ENCODE measurements around the gene CEP135.

Gene CEP135, protein sequence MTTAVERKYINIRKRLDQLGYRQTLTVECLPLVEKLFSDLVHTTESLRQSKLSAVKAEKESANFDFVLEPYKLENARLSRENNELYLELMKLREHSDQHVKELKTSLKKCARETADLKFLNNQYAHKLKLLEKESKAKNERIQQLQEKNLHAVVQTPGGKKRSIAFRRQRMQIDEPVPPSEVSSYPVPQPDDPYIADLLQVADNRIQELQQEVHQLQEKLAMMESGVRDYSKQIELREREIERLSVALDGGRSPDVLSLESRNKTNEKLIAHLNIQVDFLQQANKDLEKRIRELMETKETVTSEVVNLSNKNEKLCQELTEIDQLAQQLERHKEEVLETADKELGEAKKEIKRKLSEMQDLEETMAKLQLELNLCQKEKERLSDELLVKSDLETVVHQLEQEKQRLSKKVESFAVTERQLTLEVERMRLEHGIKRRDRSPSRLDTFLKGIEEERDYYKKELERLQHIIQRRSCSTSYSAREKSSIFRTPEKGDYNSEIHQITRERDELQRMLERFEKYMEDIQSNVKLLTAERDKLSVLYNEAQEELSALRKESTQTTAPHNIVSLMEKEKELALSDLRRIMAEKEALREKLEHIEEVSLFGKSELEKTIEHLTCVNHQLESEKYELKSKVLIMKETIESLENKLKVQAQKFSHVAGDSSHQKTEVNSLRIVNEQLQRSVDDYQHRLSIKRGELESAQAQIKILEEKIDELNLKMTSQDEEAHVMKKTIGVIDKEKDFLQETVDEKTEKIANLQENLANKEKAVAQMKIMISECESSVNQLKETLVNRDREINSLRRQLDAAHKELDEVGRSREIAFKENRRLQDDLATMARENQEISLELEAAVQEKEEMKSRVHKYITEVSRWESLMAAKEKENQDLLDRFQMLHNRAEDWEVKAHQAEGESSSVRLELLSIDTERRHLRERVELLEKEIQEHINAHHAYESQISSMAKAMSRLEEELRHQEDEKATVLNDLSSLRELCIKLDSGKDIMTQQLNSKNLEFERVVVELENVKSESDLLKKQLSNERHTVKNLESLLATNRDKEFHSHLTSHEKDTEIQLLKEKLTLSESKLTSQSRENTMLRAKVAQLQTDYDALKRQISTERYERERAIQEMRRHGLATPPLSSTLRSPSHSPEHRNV

DNA sequence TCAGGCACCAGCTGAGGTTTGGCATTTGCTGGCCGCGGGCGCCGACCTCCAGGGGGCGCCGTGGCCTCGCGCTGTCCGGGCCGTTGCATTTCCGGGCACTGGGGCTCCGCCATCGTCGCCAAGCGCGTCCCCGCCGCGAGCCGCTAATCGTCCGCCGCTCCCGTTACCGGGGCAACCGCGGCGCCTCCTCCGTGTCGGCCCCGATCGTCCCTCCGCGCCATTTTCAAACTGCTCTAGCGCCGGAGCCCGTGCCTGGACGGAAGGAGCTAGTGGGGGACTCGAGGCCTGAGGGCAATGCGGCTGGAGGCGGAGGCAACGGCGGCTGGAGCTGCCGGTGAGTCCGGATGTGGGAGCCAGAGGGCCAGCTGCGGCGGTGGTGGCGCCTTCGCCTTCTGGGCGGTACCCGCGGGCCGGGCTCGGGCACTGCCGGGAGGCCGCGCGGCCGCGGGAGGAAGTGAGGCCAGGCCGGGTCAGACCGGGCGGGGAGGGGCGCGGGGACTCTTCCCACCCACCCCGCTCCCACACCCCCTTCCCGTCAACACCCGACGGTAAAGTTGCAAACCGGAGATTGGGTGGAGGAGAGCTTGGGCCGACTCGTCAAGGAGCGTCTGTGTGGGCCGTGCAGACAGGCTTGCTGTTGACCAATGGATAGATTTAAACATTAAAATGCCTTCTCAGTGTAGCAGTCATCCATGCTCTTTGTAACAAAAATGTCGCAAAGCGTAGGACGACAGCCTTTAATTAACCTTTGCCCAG, at the start of gene CEP135:
CEP135 (plus strand) TSS at position 220 of the 756 bp plus-strand sequence. CDS start 3,186 bp downstream, outside the sequence.
- TF ChIP-seq GATA2 (IDR thresholded peaks at IDR 0.05; ENCODE audit: low read depth, low read length) (peak; percentile 37; the same call in 1 of the 2 replicates), GATA3 (IDR thresholded peaks at IDR 0.05; ENCODE audit: low read depth, low read length) (no peak)

DNA sequence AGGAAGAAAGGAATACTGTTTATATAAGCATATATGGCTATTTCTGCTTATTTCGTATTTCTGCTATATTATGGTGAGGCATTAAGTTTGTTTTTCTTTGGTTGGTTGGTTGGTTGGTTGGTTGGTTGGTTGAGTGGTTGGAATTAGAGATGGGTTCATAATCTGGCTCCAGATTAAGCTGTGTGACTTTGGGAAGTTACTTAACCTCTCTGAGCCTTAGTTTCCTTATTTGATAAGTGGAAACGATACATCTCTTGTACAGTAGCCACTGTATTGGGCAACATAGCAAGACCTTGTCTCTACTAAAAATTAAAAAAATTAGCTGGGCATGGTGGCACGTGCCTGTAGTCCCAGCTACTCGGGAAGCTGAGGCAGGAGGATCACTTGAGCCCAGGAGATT, 46.1 kb upstream of the CEP135 start:
- no peak for TF ChIP-seq GATA3 (IDR thresholded peaks at IDR 0.05; ENCODE audit: low read depth, low read length)

DNA sequence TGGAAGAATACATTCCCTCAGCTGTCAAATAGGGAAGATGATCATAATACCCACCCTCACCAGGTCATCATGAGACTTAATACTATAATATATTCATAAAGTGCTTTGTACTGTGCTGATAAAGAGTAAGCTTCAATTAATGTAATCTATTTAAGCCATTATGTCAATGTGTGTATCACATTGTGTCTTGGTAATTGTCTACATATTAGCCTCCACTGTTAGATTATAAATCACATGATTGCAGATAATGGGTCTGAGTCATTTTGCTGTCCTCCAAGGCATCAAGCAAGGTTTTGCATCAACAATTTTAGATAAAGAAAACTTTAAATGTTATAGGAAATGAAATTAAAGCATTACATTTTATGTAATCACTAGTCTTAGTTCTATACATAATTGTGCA, 45.2 kb upstream of the CEP135 start:
- peak; percentile 76 for TF ChIP-seq GATA3 (IDR thresholded peaks at IDR 0.05; ENCODE audit: low read depth, low read length)
- no peak for TF ChIP-seq GATA2 (IDR thresholded peaks at IDR 0.05; ENCODE audit: low read depth, low read length)

DNA sequence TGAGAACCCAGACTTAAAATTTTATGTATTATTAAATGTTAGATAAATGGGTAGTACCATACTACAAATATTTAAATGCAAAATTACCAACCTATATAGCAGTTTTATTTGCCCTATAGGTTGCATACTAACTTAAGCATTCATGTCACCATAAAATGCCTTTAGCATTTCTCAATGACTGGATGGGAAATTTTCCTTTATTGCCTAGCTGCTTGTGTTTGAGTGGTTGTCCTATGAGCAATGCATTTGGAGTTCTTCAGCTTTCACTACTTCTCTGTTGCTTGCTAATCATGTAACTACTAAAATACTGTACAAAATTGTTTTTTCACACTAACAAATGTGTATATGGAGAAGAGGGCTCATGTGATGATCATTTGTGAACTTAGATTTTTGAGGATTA, 44.2 kb upstream of the CEP135 start:
- TF ChIP-seq GATA3 (IDR thresholded peaks at IDR 0.05; ENCODE audit: low read depth, low read length) (no peak), GATA2 (IDR thresholded peaks at IDR 0.05; ENCODE audit: low read depth, low read length) (no peak)

DNA sequence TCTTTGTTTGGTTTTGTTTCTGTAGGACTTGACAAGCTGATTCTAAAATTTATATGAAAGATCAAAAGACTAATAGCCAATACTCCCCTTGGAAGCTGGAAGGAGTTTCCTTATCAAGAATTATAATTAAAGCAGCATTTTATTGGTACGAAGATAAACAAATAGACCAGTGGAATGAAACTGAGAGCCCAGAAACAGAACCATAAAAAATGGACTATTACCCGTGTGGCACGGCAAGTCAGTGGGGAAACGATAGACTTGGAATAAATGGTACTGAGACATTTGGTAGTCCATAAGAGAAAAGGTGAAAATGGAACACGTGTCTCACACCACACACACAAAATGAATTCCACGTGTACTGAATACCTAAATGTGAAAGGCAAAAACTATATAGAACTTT, 42.4 kb upstream of the CEP135 start:
- TF ChIP-seq GATA3 (IDR thresholded peaks at IDR 0.05; ENCODE audit: low read depth, low read length) (no peak), GATA2 (IDR thresholded peaks at IDR 0.05; ENCODE audit: low read depth, low read length) (no peak)

DNA sequence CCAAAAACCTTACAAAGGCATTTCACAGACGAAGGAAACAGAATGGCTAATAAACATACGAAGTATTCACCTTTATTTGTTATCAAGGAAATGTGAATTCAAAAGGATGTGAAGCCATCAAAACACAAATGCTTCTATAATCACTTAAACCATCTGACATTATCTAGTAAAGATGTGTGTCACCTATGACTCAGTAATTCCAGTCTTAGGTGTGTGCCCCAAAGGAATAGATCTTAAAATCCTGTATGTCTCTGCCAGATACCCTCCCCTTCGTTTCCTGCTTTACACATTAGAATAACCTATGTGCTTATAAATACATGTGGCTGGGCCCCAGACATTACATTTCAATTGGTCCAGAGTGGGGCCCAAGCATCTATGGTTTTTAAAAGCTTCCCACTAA, 41.8 kb upstream of the CEP135 start:
- TF ChIP-seq GATA3 (IDR thresholded peaks at IDR 0.05; ENCODE audit: low read depth, low read length) (no peak), GATA2 (IDR thresholded peaks at IDR 0.05; ENCODE audit: low read depth, low read length) (no peak)

DNA sequence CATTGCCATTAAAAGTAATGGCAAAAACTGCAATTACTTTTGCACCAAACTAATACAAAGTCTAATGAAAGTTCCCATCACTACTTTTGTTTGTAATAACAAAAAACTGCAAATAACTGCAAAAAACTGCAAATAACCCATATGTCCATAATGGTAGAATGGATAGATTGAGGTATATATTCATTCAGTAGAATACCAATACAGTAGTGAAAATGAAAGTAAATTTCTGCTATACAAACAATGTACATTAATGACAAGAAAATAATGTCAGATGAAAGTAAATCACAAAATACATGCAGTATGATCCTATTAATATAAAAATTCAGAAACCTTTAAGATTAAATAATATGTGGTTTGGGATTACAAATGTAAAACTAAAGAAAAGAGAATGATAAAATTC, 41.3 kb upstream of the CEP135 start:
- TF ChIP-seq GATA3 (IDR thresholded peaks at IDR 0.05; ENCODE audit: low read depth, low read length) (no peak), GATA2 (IDR thresholded peaks at IDR 0.05; ENCODE audit: low read depth, low read length) (no peak)

DNA sequence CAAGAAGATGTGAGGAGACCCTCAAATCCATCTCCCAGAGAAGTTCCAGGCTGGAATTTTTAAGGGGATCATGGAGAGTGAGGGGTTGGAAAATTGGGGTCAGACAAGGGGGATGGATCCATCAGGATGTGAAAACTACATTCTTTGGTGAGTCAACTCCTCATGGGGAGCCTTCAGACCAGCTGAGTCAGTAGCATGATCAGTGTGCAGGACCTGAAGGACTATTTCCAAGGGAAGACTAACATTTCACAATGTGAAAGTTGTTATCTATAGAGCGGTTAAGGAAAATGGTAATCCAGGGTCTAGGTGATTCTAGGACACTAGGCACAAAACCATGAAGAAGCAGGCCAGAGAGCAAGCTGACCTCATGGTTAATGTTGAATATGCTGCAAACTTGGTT, 38.6 kb upstream of the CEP135 start:
- TF ChIP-seq GATA3 (IDR thresholded peaks at IDR 0.05; ENCODE audit: low read depth, low read length), result no peak
- no peak for TF ChIP-seq GATA2 (IDR thresholded peaks at IDR 0.05; ENCODE audit: low read depth, low read length)

DNA sequence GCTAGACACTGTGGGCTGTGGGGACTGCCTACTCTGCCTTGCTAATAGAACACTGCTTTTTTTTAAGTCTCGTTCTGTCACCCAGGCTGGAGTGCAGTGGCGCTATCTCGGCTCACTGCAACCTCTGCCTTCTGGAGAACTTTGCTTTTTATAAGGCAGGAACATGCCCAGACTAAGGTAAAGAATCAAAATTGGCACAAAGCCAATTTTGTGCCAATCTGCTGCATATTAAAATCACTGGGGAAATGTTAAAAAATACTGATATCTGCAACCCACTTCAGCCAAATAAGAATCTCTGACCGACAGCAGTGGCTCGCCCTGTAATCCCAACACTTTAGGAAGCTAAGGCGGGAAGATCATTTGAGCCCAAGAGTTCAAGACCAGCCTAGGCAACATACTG, 36.5 kb upstream of the CEP135 start:
- TF ChIP-seq GATA2 (IDR thresholded peaks at IDR 0.05; ENCODE audit: low read depth, low read length) (no peak), GATA3 (IDR thresholded peaks at IDR 0.05; ENCODE audit: low read depth, low read length) (no peak)

DNA sequence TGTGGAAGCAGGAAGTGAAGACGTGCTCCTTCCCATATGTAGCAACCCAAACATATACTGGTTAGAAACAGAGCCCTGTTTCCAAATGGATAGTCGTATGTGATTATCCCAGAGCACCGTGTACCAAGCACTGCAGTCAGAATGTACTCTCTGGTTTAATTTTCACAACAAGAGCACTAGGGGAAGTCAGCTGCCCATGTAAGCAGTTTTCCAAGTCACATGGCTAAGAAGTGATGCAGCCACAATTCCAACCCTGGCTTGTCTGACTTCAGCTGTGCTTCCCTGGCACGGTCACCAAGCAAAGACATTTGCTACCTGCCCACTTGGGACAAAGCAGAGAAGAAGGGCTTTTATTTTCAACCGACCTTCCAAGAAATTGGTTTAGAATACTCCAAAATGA, 28.2 kb upstream of the CEP135 start:
- TF ChIP-seq GATA3 (IDR thresholded peaks at IDR 0.05; ENCODE audit: low read depth, low read length), result no peak
- TF ChIP-seq GATA2 (IDR thresholded peaks at IDR 0.05; ENCODE audit: low read depth, low read length), result no peak

DNA sequence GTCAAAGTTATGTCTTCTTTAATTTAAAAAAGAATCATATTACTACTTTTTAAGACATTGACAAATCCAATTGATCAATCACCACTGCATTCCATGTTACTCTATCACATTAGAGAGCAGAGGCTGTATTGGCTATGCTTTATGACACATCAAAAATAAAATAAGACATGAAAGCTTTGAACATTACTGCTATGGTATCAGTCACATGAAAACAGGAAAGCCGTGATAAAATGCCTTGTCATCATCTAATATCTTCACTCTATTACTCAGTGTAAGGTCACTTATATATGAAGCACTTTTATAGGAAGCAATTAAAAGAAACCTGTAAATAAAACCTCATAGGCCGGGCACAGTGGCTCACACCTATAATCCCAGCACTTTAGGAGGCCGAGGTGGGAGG, 27.7 kb upstream of the CEP135 start:
- TF ChIP-seq GATA3 (IDR thresholded peaks at IDR 0.05; ENCODE audit: low read depth, low read length) (no peak), GATA2 (IDR thresholded peaks at IDR 0.05; ENCODE audit: low read depth, low read length) (no peak)

DNA sequence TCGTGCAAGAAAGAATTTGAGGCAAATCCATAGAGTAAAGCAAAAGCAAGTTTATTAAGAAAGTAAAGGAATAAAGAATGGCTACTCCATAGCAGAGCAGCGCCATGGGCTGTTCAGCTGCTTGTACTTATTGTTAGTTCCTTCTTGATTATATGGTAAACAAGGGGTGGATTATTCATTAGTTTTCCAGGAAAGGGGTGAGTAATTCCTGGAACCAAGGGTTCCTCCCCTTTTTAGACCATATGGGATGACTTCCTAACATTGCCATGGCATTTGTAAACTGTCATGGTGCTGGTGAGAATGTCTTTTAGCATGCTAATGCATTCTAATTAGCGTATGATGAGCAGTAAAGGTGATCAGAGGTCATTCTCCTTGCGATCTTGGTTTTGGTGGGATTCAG, 23.5 kb upstream of the CEP135 start:
- TF ChIP-seq GATA3 (IDR thresholded peaks at IDR 0.05; ENCODE audit: low read depth, low read length) (no peak), GATA2 (IDR thresholded peaks at IDR 0.05; ENCODE audit: low read depth, low read length) (no peak)

DNA sequence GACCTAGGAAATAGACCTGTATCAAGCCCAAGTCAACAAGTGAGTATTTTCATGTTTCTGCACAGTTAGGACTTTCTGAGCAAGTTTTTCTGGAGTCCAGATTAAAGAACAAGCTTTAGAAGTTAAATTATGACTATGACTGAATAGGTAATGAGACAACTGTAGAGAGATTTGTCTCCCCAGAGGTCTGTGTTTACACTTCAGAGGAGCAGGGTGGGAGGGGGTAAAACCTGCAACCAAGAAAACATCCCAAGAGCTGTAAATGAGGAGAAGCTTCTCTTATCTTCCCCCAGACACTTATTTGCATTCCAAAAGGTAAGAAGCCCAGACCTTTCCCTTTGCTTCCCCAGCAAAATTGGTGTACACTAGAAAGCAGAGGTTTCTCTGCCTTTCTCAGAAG, 22.1 kb upstream of the CEP135 start:
- no peak for TF ChIP-seq GATA3 (IDR thresholded peaks at IDR 0.05; ENCODE audit: low read depth, low read length)
- TF ChIP-seq GATA2 (IDR thresholded peaks at IDR 0.05; ENCODE audit: low read depth, low read length), result no peak
